ENCODE data around the gene KDM3B. TPM values are rescaled to one million over a fixed set of nuclear protein-coding genes. Genes with fewer than 3 reads are reported as not detected.
"Not testable (repeated sequence)": the region's sequence is repeated elsewhere in the genome, so short reads cannot be mapped to it uniquely, and the experiment has no call there.

The KDM3B gene
- total RNA-seq, 1 donor from 2014 or later: 97.7 TPM

DNA sequence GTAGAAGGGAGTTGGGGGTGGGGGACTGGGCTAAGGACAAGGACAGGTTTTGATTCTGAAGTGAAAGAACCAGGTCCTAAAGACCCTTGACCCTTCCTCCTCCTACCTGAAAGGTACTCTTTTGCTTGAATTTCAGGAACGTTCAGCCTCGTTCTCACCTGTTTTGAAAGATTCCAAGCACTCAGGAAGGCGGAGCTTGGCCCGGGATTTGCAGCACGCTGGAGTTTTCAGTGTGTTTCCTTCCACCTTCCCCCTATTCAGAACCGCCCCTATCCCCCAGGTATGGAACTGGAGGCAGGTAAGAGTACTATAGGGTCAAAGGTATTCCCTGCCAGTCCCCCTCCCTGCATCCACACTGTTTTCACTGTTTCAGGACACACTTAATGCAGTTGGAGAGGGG, 119.9 kb downstream of the KDM3B start:
- H3K27ac Mint-ChIP-seq: peak overlapping the region; percentile 83
- TF ChIP-seq, protein P1, sequence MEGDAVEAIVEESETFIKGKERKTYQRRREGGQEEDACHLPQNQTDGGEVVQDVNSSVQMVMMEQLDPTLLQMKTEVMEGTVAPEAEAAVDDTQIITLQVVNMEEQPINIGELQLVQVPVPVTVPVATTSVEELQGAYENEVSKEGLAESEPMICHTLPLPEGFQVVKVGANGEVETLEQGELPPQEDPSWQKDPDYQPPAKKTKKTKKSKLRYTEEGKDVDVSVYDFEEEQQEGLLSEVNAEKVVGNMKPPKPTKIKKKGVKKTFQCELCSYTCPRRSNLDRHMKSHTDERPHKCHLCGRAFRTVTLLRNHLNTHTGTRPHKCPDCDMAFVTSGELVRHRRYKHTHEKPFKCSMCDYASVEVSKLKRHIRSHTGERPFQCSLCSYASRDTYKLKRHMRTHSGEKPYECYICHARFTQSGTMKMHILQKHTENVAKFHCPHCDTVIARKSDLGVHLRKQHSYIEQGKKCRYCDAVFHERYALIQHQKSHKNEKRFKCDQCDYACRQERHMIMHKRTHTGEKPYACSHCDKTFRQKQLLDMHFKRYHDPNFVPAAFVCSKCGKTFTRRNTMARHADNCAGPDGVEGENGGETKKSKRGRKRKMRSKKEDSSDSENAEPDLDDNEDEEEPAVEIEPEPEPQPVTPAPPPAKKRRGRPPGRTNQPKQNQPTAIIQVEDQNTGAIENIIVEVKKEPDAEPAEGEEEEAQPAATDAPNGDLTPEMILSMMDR (conservative IDR thresholded peaks at IDR 0.05): no peak

DNA sequence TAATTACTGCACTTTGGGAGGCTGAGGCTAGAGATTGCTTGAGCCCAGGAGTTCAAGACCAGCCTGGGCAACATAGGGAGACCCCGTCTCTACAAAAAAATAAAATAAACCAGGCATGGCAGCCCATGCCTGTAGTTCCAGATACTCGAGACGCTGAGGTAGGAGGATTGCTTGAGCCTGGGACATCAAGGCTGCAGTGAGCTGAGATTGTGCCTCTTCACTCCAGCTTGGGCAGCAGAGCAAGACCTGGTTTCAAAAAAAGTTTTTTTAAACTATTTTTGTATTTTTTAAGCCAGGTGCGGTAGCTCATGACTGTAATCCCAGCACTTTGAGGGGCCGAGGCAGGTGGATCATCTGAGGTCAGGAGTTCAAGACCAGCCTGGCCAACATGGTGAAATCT, 120.7 kb downstream of the KDM3B start:
- not testable (repeated sequence) for H3K9me3 Mint-ChIP-seq; H3K36me3 Mint-ChIP-seq; H3K4me3 Mint-ChIP-seq; DNase-seq (ENCODE audit: extremely low spot score, unreplicated experiment); H3K4me1 Mint-ChIP-seq (ENCODE audit: unreplicated experiment)
- peak overlapping the region; percentile 83 for H3K27ac Mint-ChIP-seq
- H3K27me3 Mint-ChIP-seq: peaks cover 28% of the 10 kb centered on the region

More for the DNA sequence above, 119.9 kb downstream of the KDM3B start:
- Mint-ChIP-seq H3K9me3 (no peaks in the 10 kb centered on the region), H3K4me1 (ENCODE audit: unreplicated experiment) (peaks cover 14% of the 10 kb centered on the region), H3K4me3 (peak overlapping the region; percentile 37), H3K27me3 (peaks cover 36% of the 10 kb centered on the region), H3K36me3 (peaks cover 15% of the 10 kb centered on the region)
- no peak for DNase-seq (ENCODE audit: extremely low spot score, unreplicated experiment)

DNA sequence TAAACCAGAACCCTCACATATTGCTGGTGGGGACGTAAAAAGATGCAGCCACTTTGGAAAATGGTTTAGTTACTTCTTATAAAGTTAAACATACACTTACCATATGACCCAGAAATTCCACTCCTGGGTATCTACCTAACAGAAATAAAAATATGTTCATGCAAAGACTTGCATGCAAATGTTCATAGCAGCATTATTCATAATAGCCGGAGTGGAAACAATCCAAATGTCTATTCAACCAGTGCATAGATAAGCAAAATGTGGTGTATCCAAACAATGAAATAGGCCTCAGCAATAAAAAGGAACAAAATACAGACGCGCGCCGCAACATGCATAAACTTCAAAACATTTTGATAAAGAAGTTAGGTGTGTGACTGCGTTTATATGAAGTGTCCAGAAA, 124.4 kb downstream of the KDM3B start:
- TF ChIP-seq, protein P1 (conservative IDR thresholded peaks at IDR 0.05): no peak
- H3K36me3 Mint-ChIP-seq: no peaks in the 10 kb centered on the region
- DNase-seq (ENCODE audit: extremely low spot score, unreplicated experiment): no peak
- peaks cover 4% of the 10 kb centered on the region for H3K27me3 Mint-ChIP-seq
- no peaks in the 10 kb centered on the region for H3K4me1 Mint-ChIP-seq (ENCODE audit: unreplicated experiment)
- H3K9me3 Mint-ChIP-seq: no peaks in the 10 kb centered on the region
- no peak overlapping the region for H3K4me3 Mint-ChIP-seq
- no peak overlapping the region for H3K27ac Mint-ChIP-seq

GRCh38 chr5:138482638-138483037, 130.2 kb downstream of the KDM3B start:
- no peak for DNase-seq (ENCODE audit: extremely low spot score, unreplicated experiment)
- Mint-ChIP-seq H3K9me3 (no peaks in the 10 kb centered on the region), H3K27ac (peak overlapping the region; percentile 76), H3K4me3 (peak overlapping the region; percentile 16), H3K36me3 (no peaks in the 10 kb centered on the region), H3K4me1 (ENCODE audit: unreplicated experiment) (peaks cover 6% of the 10 kb centered on the region), H3K27me3 (no peaks in the 10 kb centered on the region)
- TF ChIP-seq, protein P1 (conservative IDR thresholded peaks at IDR 0.05): no peak

Other genes with a start within 250 kb of the KDM3B start
- gene NME5, start 213.3 kb upstream of the KDM3B start, total RNA-seq (ENCODE audit: low replicate concordance): 4.3 and 7.8 TPM in 2 replicates
- gene BRD8, start 174.1 kb upstream of the KDM3B start, total RNA-seq (ENCODE audit: low replicate concordance): 77.8 and 138 TPM in 2 replicates
- gene KIF20A, start 173.6 kb upstream of the KDM3B start, total RNA-seq (ENCODE audit: low replicate concordance): 20.5 and 61.0 TPM in 2 replicates
- 40.2 and 41.6 TPM in 2 replicates for gene CDC23, start 139.4 kb upstream of the KDM3B start, total RNA-seq (ENCODE audit: low replicate concordance)
- 1.8 TPM in 2 replicates for gene GFRA3, start 78.1 kb upstream of the KDM3B start, total RNA-seq (ENCODE audit: low replicate concordance)
- gene CDC25C, start 20.9 kb upstream of the KDM3B start, total RNA-seq (ENCODE audit: low replicate concordance): 4.1 and 17.2 TPM in 2 replicates
- gene FAM53C, start 14.4 kb upstream of the KDM3B start, total RNA-seq (ENCODE audit: low replicate concordance): 48.2 and 56.4 TPM in 2 replicates
- 7.8 and 31.0 TPM in 2 replicates for gene REEP2, start 86.4 kb downstream of the KDM3B start, total RNA-seq (ENCODE audit: low replicate concordance)
- gene EGR1, start 112.8 kb downstream of the KDM3B start, total RNA-seq (ENCODE audit: low replicate concordance): 64.4 and 283 TPM in 2 replicates
- 80.0 and 94.8 TPM in 2 replicates for gene ETF1, start 190.6 kb downstream of the KDM3B start, total RNA-seq (ENCODE audit: low replicate concordance)
- 238 and 252 TPM in 2 replicates for gene HSPA9, start 222.7 kb downstream of the KDM3B start, total RNA-seq (ENCODE audit: low replicate concordance)

Data from type B pancreatic cell (in vitro differentiated cells).